A549 (cell line): ENCODE results near the gene FAM120B. TPM values are rescaled to one million over a fixed set of nuclear protein-coding genes. Genes with fewer than 3 reads are reported as not detected.

ENCODE experiments used
- ATAC-seq, 2 experiments: fragments of 200-7000 bp in 1 of 2; fragments of >200 bp in 1 of 2; cut with Nextera tagmentation in 1 of 2; cut with Tn5 transposase in 1 of 2; 3 replicates each; pipeline versions ENCODE4 v1.8.0 to v1.9.1; 2018 to 2020; ENCODE audit warnings: mild to moderate bottlenecking in 1 of 2, moderate library complexity in 1 of 2
- CTCF ChIA-PET: fragments of 300-600 bp; sonication (Branson Sonifier 250); formaldehyde crosslinking; extraction: SDS; loops from one replicate; lab custom pipeline; 2021; ENCODE audit warnings: antibody characterized with exemption, inconsistent platforms; lab: Yijun Ruan, JAX
- POLR2A ChIA-PET: fragments of 350-600 bp; formaldehyde crosslinking; extraction: SDS; loops from one replicate; lab custom pipeline; 2021; ENCODE audit warnings: antibody characterized with exemption, inconsistent platforms; lab: Yijun Ruan, JAX
- DNase-seq, 2 experiments: peaks; one replicate each; pipeline versions ENCODE4 v3.0.0 to v3.0.0-alpha.2; 2011 to 2016; ENCODE audit warnings: low read depth in 1 of 2, low spot score in 1 of 2
- FAIRE-seq: peaks from 2 replicates; lab custom pipeline; 2011; peaks lifted over from hg19 to GRCh38; lab: Jason Lieb, UNC
- H3K27ac ChIP-seq, 2 experiments: fragments of >200 bp; sonication (Bioruptor Twin); formaldehyde crosslinking; 3 replicates each; pipeline ENCODE4 v1.5.1; 2016 to 2017
- H3K4me1 ChIP-seq: fragments of >200 bp; sonication (Bioruptor Twin); formaldehyde crosslinking; 3 replicates; pipeline ENCODE4 v1.6.1; 2016
- H3K4me2 ChIP-seq: fragments of >200 bp; sonication (Bioruptor Twin); formaldehyde crosslinking; 3 replicates; pipeline ENCODE4 v1.6.1; 2016
- H3K4me3 ChIP-seq: fragments of >200 bp; sonication (Bioruptor Twin); formaldehyde crosslinking; 3 replicates; pipeline ENCODE4 v1.5.1; 2016
- H3K9me3 ChIP-seq: fragments of >200 bp; sonication (Bioruptor Twin); formaldehyde crosslinking; 3 replicates; pipeline ENCODE4 v1.6.1; 2016
- CBX2 ChIP-seq: fragments of 200-600 bp; sonication (generic); IDR thresholded peaks from 2 replicates; pipeline ENCODE4 v1.6.1; 2016; ENCODE audit warnings: low read depth, mild to moderate bottlenecking, borderline replicate concordance
- CBX8 ChIP-seq: fragments of 200-600 bp; sonication (generic); IDR thresholded peaks from 2 replicates; pipeline ENCODE4 v1.6.1; 2016
- CEBPB ChIP-seq, 2 experiments: fragments of >200 bp in 1 of 2; sonication (Bioruptor Twin) in 1 of 2; formaldehyde crosslinking in 1 of 2; IDR thresholded peaks; 2 replicates each; pipeline ENCODE4 v1.6.1; 2012 to 2016
- CHD4 ChIP-seq: fragments of 200-600 bp; sonication (generic); IDR thresholded peaks from 2 replicates; pipeline ENCODE4 v1.6.1; 2016; ENCODE audit warnings: antibody characterized with exemption, mild to moderate bottlenecking, borderline replicate concordance
- FOSB ChIP-seq: fragments of 250-450 bp; sonication (Bioruptor Pico); IDR thresholded peaks from 2 replicates; pipeline ENCODE4 v1.5.0; 2020; ENCODE audit warnings: mild to moderate bottlenecking, moderate library complexity
- FOSL2 ChIP-seq, 2 experiments: fragments of 450-650 bp in 1 of 2; fragments of >200 bp in 1 of 2; sonication (Bioruptor Twin) in 1 of 2; formaldehyde crosslinking; IDR thresholded peaks; 2 replicates each; pipeline versions ENCODE4 v1.5.0 to v1.6.1; 2016 to 2020; ENCODE audit warnings: mild to moderate bottlenecking in 1 of 2, moderate library complexity in 1 of 2
- HOXA7 ChIP-seq: fragments of 250-450 bp; sonication (Bioruptor Pico); IDR thresholded peaks from 2 replicates; pipeline ENCODE4 v1.5.0; 2020; ENCODE audit warnings: mild to moderate bottlenecking, moderate library complexity
- HOXB13 ChIP-seq: fragments of 250-450 bp; sonication (Bioruptor Pico); IDR thresholded peaks from 2 replicates; pipeline ENCODE4 v1.5.0; 2020; ENCODE audit warnings: low read depth, mild to moderate bottlenecking, moderate library complexity
- MAFK ChIP-seq: fragments of 450-650 bp; IDR thresholded peaks from 2 replicates; pipeline ENCODE4 v1.6.1; 2014; ENCODE audit not compliant: partially characterized antibody
- MYC ChIP-seq: IDR thresholded peaks from 2 replicates; pipeline ENCODE4 v1.6.1; 2012; ENCODE audit warnings: mild to moderate bottlenecking, inconsistent platforms, low read length, improper control_type of control experiment, borderline replicate concordance
- NPAS2 ChIP-seq: fragments of 250-450 bp; sonication (Bioruptor Pico); IDR thresholded peaks from 2 replicates; pipeline ENCODE4 v1.8.0; 2022; ENCODE audit warnings: mild to moderate bottlenecking, moderate library complexity, borderline replicate concordance
- POLR2A ChIP-seq: IDR thresholded peaks from 2 replicates; pipeline ENCODE4 v1.6.1; 2012; ENCODE audit warnings: mild to moderate bottlenecking, low read length
- RNF2 ChIP-seq: fragments of 200-600 bp; sonication (generic); IDR thresholded peaks from 2 replicates; pipeline ENCODE4 v1.6.1; 2016; ENCODE audit warnings: low read depth, mild to moderate bottlenecking, antibody characterized with exemption, moderate library complexity, borderline replicate concordance
- SMC3 ChIP-seq: fragments of >200 bp; sonication (Bioruptor Twin); formaldehyde crosslinking; IDR thresholded peaks from 3 replicates; pipeline ENCODE4 v1.6.1; 2018; ENCODE audit warnings: inconsistent platforms
- TFCP2L1 ChIP-seq: fragments of 250-450 bp; sonication (Bioruptor Pico); IDR thresholded peaks from 2 replicates; pipeline ENCODE4 v1.5.0; 2021; ENCODE audit warnings: mild to moderate bottlenecking
- TP53 ChIP-seq: fragments of 250-450 bp; sonication (Bioruptor Pico); IDR thresholded peaks from 2 replicates; pipeline ENCODE4 v1.5.0; 2021; ENCODE audit warnings: mild to moderate bottlenecking, moderate library complexity
- ZC3H11A ChIP-seq: fragments of 450-650 bp; IDR thresholded peaks from 2 replicates; pipeline ENCODE4 v1.6.1; 2014; ENCODE audit warnings: antibody characterized with exemption, mild to moderate bottlenecking
- ZNF302 ChIP-seq: fragments of 250-450 bp; sonication (Bioruptor Pico); IDR thresholded peaks from 2 replicates; pipeline ENCODE4 v1.9.0; 2021; ENCODE audit warnings: inconsistent platforms, mild to moderate bottlenecking, moderate library complexity
- whole genome bisulfite sequencing: methylation state at CpG from one replicate; pipeline ENCODE4 v1.1.6; 2017; ENCODE audit errors: missing lambda C conversion rate; 5-methylcytosine and 5-hydroxymethylcytosine counted together
- polyA plus RNA-seq, 4 experiments: library from polyadenylated mRNA; depleted of rRNA in 3 of 4; stranded (reverse); fragments of >200 nt; fragmentation: RNase III in 1 of 4; extraction: RNeasy Plus Mini Kit Qiagen cat#74134 plus additional on column Dnase treatment in 1 of 4; gene quantifications; 2 replicates in 3 of 4; 3 replicates in 1 of 4; pipeline ENCODE4 v1.2.3, GENCODE V29; 2011 to 2017
- TF ChIP-seq, protein P1 (sequence below): fragments of 250-450 bp; sonication (Bioruptor Pico); IDR thresholded peaks from 2 replicates; pipeline ENCODE4 v1.5.0; 2020; ENCODE audit warnings: low read depth, mild to moderate bottlenecking, moderate library complexity
- TF ChIP-seq, protein P2 (sequence below): fragments of 250-450 bp; sonication (Bioruptor Pico); IDR thresholded peaks from 2 replicates; pipeline ENCODE4 v1.5.0; 2021; ENCODE audit warnings: mild to moderate bottlenecking, moderate library complexity, borderline replicate concordance
- TF ChIP-seq, protein P3 (sequence below): fragments of >200 bp; sonication (Bioruptor Twin); formaldehyde crosslinking; IDR thresholded peaks from 2 replicates; pipeline ENCODE4 v1.6.1; 2016
- TF ChIP-seq, protein P4 (sequence below): fragments of >200 bp; sonication (Bioruptor Twin); formaldehyde crosslinking; IDR thresholded peaks from 3 replicates; pipeline ENCODE4 v1.5.1; 2016
- TF ChIP-seq, protein P5 (sequence below): IDR thresholded peaks from 2 replicates; pipeline ENCODE4 v1.6.1; 2012; ENCODE audit warnings: low read depth, borderline replicate concordance
- TF ChIP-seq, protein P6 (sequence below): IDR thresholded peaks from 2 replicates; pipeline ENCODE4 v1.6.1; 2012

FAM120B gene
- polyA plus RNA-seq, 2 of the 4 experiments (the other 2 are of a cell fraction): 7.0 to 7.7 TPM

DNA sequence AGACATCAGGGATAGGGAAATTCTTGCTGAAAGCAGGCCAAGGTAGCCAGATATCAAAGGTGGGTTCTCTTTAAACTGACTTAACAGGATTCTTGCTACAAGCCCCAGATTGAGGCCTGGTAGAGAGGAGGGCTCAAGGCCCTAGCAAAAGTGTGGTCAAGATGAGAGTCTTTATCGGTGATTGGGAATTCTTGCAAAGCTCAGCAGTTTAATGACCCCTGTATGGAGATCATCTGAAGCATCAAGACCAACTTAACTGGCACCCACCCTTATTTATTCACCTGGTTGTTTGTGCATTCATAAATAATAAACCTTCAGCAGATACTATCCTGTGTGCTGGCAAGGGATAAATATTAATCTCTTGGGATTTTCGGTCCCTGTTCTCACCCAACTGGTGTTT, 6.3 kb downstream of the FAM120B start:
- 96% methylated on average over 2 of the region's 2 CpGs for WGBS
- ATAC-seq (no peak), DNase-seq (no peak), FAIRE-seq (no peak)
- TF ChIP-seq ZC3H11A: no peak
- TF ChIP-seq CBX2: no peak
- TF ChIP-seq, protein P1, sequence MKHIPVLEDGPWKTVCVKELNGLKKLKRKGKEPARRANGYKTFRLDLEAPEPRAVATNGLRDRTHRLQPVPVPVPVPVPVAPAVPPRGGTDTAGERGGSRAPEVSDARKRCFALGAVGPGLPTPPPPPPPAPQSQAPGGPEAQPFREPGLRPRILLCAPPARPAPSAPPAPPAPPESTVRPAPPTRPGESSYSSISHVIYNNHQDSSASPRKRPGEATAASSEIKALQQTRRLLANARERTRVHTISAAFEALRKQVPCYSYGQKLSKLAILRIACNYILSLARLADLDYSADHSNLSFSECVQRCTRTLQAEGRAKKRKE (CRISPR knock-in tag): no peak
- TF ChIP-seq TP53 (CRISPR knock-in tag): no peak
- peak; percentile 47 for TF ChIP-seq MAFK
- Histone ChIP-seq H3K27ac (no peak overlapping the region), H3K4me2 (no peak overlapping the region), H3K4me3 (no peak overlapping the region), H3K4me1 (peaks cover 10% of the 10 kb centered on the region; the same call in 1 of the 3 replicates), H3K9me3 (no peaks in the 10 kb centered on the region)
- ChIA-PET POLR2A (no interaction called here), CTCF (no interaction called here)

DNA sequence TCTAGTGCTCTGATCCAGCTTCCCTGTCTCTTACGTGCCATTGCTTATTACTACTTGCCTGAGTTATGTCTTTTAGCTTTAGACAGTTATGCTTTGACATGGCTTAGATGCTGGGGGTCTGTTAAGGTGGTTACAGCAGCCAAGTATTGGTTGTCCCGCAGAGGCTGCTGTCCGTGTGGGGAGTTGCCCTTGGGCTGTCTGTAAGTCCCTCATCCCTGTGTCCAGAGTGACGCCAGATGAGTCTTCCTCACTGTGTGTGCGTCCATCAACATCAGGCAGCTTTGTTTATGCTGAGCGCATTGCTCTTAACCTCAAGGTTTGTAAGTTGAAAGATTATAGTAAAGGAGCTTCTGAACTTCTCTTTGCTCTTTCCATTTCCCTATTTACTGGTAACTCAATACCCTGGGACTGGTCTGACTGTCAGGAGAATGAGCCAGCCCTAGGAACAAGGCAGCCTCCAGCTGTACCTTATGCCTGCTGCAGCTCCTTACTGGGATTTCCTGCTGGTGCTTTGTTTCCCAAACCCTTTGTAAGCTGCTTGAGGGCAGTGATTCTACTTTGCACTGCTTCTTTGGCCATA, 7.2 kb downstream of the FAM120B start:
- ATAC-seq: no peak
- H3K9me3 ChIP-seq: no peaks in the 10 kb centered on the region
- no peak overlapping the region for H3K27ac ChIP-seq
- no peak overlapping the region for H3K4me3 ChIP-seq
- peaks cover 1% of the 10 kb centered on the region; the same call in 1 of the 3 replicates for H3K4me1 ChIP-seq
- FAIRE-seq: no peak
- 96% methylated on average over 5 of the region's 6 CpGs for WGBS
- DNase-seq: no peak
- TF ChIP-seq MYC: no peak
- TF ChIP-seq, protein P2, sequence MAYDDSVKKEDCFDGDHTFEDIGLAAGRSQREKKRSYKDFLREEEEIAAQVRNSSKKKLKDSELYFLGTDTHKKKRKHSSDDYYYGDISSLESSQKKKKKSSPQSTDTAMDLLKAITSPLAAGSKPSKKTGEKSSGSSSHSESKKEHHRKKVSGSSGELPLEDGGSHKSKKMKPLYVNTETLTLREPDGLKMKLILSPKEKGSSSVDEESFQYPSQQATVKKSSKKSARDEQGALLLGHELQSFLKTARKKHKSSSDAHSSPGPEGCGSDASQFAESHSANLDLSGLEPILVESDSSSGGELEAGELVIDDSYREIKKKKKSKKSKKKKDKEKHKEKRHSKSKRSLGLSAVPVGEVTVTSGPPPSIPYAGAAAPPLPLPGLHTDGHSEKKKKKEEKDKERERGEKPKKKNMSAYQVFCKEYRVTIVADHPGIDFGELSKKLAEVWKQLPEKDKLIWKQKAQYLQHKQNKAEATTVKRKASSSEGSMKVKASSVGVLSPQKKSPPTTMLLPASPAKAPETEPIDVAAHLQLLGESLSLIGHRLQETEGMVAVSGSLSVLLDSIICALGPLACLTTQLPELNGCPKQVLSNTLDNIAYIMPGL (CRISPR knock-in tag): no peak
- TF ChIP-seq CHD4: no peak
- no peak for TF ChIP-seq NPAS2
- TF ChIP-seq RNF2: no peak
- TF ChIP-seq, protein P3, sequence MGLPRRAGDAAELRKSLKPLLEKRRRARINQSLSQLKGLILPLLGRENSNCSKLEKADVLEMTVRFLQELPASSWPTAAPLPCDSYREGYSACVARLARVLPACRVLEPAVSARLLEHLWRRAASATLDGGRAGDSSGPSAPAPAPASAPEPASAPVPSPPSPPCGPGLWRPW: no peak
- TF ChIP-seq CBX2: no peak
- TF ChIP-seq ZNF302 (CRISPR knock-in tag): no peak
- TF ChIP-seq SMC3: no peak
- no peak for TF ChIP-seq CEBPB (IDR thresholded peaks at IDR 0.05)
- TF ChIP-seq CBX8: no peak
- no peak for TF ChIP-seq POLR2A
- TF ChIP-seq, protein P4, sequence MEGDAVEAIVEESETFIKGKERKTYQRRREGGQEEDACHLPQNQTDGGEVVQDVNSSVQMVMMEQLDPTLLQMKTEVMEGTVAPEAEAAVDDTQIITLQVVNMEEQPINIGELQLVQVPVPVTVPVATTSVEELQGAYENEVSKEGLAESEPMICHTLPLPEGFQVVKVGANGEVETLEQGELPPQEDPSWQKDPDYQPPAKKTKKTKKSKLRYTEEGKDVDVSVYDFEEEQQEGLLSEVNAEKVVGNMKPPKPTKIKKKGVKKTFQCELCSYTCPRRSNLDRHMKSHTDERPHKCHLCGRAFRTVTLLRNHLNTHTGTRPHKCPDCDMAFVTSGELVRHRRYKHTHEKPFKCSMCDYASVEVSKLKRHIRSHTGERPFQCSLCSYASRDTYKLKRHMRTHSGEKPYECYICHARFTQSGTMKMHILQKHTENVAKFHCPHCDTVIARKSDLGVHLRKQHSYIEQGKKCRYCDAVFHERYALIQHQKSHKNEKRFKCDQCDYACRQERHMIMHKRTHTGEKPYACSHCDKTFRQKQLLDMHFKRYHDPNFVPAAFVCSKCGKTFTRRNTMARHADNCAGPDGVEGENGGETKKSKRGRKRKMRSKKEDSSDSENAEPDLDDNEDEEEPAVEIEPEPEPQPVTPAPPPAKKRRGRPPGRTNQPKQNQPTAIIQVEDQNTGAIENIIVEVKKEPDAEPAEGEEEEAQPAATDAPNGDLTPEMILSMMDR: no peak
- no peak for TF ChIP-seq FOSL2 (IDR thresholded peaks at IDR 0.05)
- TF ChIP-seq FOSL2 (CRISPR knock-in tag; IDR thresholded peaks at IDR 0.05): no peak
- TF ChIP-seq HOXB13 (CRISPR knock-in tag): no peak
- no peak for TF ChIP-seq TFCP2L1 (CRISPR knock-in tag)
- TF ChIP-seq, protein P5, sequence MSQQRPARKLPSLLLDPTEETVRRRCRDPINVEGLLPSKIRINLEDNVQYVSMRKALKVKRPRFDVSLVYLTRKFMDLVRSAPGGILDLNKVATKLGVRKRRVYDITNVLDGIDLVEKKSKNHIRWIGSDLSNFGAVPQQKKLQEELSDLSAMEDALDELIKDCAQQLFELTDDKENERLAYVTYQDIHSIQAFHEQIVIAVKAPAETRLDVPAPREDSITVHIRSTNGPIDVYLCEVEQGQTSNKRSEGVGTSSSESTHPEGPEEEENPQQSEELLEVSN: no peak
- no peak for TF ChIP-seq HOXA7 (CRISPR knock-in tag)
- TF ChIP-seq, protein P6, sequence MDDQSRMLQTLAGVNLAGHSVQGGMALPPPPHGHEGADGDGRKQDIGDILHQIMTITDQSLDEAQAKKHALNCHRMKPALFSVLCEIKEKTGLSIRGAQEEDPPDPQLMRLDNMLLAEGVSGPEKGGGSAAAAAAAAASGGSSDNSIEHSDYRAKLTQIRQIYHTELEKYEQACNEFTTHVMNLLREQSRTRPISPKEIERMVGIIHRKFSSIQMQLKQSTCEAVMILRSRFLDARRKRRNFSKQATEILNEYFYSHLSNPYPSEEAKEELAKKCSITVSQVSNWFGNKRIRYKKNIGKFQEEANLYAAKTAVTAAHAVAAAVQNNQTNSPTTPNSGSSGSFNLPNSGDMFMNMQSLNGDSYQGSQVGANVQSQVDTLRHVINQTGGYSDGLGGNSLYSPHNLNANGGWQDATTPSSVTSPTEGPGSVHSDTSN: no peak
- TF ChIP-seq FOSB (CRISPR knock-in tag): no peak
- TF ChIP-seq, all 56 proteins: peak for 0
- ChIA-PET POLR2A (no interaction called here), CTCF (no interaction called here)
- H3K4me2 ChIP-seq: no peak overlapping the region
